SU-DHL-6 (cell line): ENCODE results near the gene KCNE1.

Source experiments
- H2AFZ ChIP-seq: fragments of 200-600 bp; sonication (generic); 2 replicates; pipeline ENCODE4 v1.6.1; 2014; ENCODE audit warnings: low read depth, mild to moderate bottlenecking, moderate library complexity, mixed read lengths, antibody characterized with exemption, low read length; ENCODE audit not compliant: severe bottlenecking
- H3F3A ChIP-seq: fragments of 200-600 bp; shearing (Covaris generic); 2 replicates; pipeline ENCODE4 v1.6.0; 2016; ENCODE audit warnings: antibody characterized with exemption, mild to moderate bottlenecking; ENCODE audit not compliant: insufficient read depth
- H3K27ac ChIP-seq: fragments of 200-600 bp; sonication (generic); 2 replicates; pipeline ENCODE4 v1.5.1; 2016; ENCODE audit warnings: low read depth, mild to moderate bottlenecking, low read length, moderate library complexity, mixed read lengths
- H3K27me3 ChIP-seq: fragments of 200-600 bp; sonication (generic), shearing (Covaris generic); 2 replicates; pipeline ENCODE4 v1.6.0; 2014; ENCODE audit warnings: mild to moderate bottlenecking, low read length
- H3K36me3 ChIP-seq: fragments of 200-600 bp; sonication (generic); 2 replicates; pipeline ENCODE4 v1.6.1; 2014; ENCODE audit warnings: mild to moderate bottlenecking, low read length, mixed read lengths
- H3K4me2 ChIP-seq: fragments of 300-600, 200-600 bp; shearing (Covaris generic), sonication (generic); 2 replicates; pipeline ENCODE4 v1.6.0; 2014; ENCODE audit warnings: low read length, low read depth, mild to moderate bottlenecking; ENCODE audit not compliant: poor library complexity, severe bottlenecking
- H3K4me3 ChIP-seq: fragments of 200-600 bp; sonication (generic); 2 replicates; pipeline ENCODE4 v1.5.1; 2014; ENCODE audit warnings: antibody characterized with exemption, low read length, mild to moderate bottlenecking, mixed read lengths; ENCODE audit not compliant: insufficient read depth, poor library complexity, severe bottlenecking
- H3K79me2 ChIP-seq: fragments of 200-600 bp; sonication (generic); 2 replicates; pipeline ENCODE4 v1.6.1; 2014; ENCODE audit warnings: mild to moderate bottlenecking, low read length, moderate library complexity; ENCODE audit not compliant: insufficient read depth
- H3K9ac ChIP-seq: fragments of 200-600 bp; sonication (generic); 2 replicates; pipeline ENCODE4 v1.7.0; 2014; ENCODE audit warnings: mild to moderate bottlenecking, low read length
- H3K9me2 ChIP-seq: fragments of 200-600 bp; sonication (generic); replicated peaks from 2 replicates; pipeline ENCODE4 v1.6.1; 2014; ENCODE audit warnings: low read length; ENCODE audit not compliant: insufficient read depth
- H3K9me3 ChIP-seq: fragments of 200-600 bp; sonication (generic); 2 replicates; pipeline ENCODE4 v1.6.1; 2014; ENCODE audit warnings: low read length, mixed read lengths; ENCODE audit not compliant: insufficient read depth
- H4K20me1 ChIP-seq: fragments of 200-600 bp; sonication (generic); 2 replicates; pipeline ENCODE4 v1.6.1; 2014; ENCODE audit warnings: low read depth, mild to moderate bottlenecking, antibody characterized with exemption, low read length, moderate library complexity, mixed read lengths
- CTCF ChIP-seq: fragments of 200-600 bp; sonication (generic); IDR thresholded peaks from one replicate; pipeline ENCODE4 v1.5.1; 2017; ENCODE audit warnings: antibody characterized with exemption, mild to moderate bottlenecking, low read length, moderate library complexity; ENCODE audit not compliant: insufficient read depth, poor library complexity, severe bottlenecking
- EZH2phosphoT487 ChIP-seq: fragments of 200-600 bp; sonication (generic), shearing (Covaris generic); conservative IDR thresholded peaks from 2 replicates; pipeline ENCODE4 v1.6.1; 2018; ENCODE audit warnings: mild to moderate bottlenecking, antibody characterized with exemption, low read length, moderate library complexity, mixed read lengths

KCNE1 gene

GRCh38 chr21:34519016-34519415 lies 7.0 kb upstream of the KCNE1 start:
- Histone ChIP-seq H2AFZ (no peak overlapping the region), H3F3A (no peaks in the 10 kb centered on the region), H3K9me2 (no peaks in the 10 kb centered on the region), H3K79me2 (no peaks in the 10 kb centered on the region), H3K27ac (no peak overlapping the region), H3K4me3 (no peak overlapping the region), H3K9me3 (no peaks in the 10 kb centered on the region), H3K9ac (no peak overlapping the region), H3K36me3 (no peaks in the 10 kb centered on the region), H3K27me3 (no peaks in the 10 kb centered on the region), H4K20me1 (no peaks in the 10 kb centered on the region), H3K4me2 (no peak overlapping the region)
- no peak for TF ChIP-seq EZH2phosphoT487
- TF ChIP-seq CTCF, result no peak

DNA sequence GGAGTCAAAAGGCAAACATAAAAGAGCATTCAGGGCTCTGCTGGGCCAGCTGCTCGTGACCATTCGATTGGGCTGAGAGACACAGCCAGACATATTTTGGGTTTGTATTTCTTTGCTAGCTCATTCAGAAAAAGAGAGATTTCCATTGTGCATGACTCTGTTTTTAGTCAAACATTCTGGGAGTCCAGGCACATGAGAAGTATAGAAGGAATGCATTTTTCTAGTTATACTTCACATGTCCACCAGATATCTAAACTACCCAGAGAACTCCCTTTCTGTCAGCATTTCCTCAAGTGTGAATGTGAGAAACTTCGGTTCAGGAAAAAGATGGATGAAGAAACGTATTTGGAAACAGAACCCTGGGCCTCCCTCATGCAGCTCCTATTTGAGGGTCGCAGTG lies 6.3 kb upstream of the KCNE1 start:
- TF ChIP-seq CTCF, result no peak
- H3K36me3 ChIP-seq, result no peaks in the 10 kb centered on the region
- no peak overlapping the region for H3K4me3 ChIP-seq
- H3K27ac ChIP-seq, result no peak overlapping the region
- H3K4me2 ChIP-seq, result no peak overlapping the region
- no peaks in the 10 kb centered on the region for H3K27me3 ChIP-seq
- no peaks in the 10 kb centered on the region for H3K79me2 ChIP-seq
- no peaks in the 10 kb centered on the region for H3F3A ChIP-seq
- H4K20me1 ChIP-seq, result no peaks in the 10 kb centered on the region
- no peak overlapping the region for H2AFZ ChIP-seq
- no peaks in the 10 kb centered on the region for H3K9me2 ChIP-seq
- H3K9ac ChIP-seq, result no peak overlapping the region
- H3K9me3 ChIP-seq, result no peaks in the 10 kb centered on the region

DNA sequence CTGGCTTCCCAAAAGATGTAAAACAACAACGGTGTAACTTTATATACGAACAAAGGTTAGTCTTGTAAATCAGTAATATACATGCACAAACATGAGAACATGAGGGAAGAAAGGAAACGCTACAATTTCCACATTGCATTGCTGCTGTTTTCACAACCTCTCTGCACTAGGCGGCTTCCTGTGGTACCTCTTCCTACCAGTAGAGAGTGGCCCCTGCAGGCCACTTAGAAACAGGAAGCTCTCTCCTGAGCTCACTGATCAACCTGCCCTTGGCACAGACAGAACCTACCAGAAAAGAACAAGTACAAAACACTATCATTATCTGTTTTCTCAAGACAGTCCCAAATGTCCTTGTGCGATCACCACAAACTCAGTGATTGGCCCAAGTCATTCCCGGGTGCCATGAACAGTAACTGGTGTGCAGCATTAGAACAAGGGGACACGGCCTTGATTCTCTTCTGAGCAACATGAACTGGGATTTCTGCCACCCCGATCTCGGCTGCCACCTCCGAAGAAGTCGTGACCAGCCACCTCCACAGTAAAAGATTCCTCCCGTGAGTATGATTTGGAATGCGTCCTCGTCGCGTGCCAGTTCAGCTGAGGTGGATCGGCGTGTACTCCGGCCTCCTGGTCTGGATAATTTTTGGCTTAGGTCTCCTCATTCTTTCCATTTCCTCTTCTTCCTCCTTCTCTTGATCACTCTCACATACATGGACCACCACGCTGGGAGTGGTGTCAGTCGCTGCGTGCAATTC lies 5.7 kb upstream of the KCNE1 start:
- H3K27me3 ChIP-seq, result no peaks in the 10 kb centered on the region
- H3K4me2 ChIP-seq, result no peak overlapping the region
- no peak overlapping the region for H3K4me3 ChIP-seq
- no peaks in the 10 kb centered on the region for H3F3A ChIP-seq
- no peak overlapping the region for H2AFZ ChIP-seq
- no peaks in the 10 kb centered on the region for H3K9me3 ChIP-seq
- no peaks in the 10 kb centered on the region for H3K9me2 ChIP-seq
- H3K36me3 ChIP-seq, result no peaks in the 10 kb centered on the region
- H3K27ac ChIP-seq, result no peak overlapping the region
- H3K79me2 ChIP-seq, result no peaks in the 10 kb centered on the region
- H3K9ac ChIP-seq, result no peak overlapping the region
- no peaks in the 10 kb centered on the region for H4K20me1 ChIP-seq
- TF ChIP-seq CTCF, result no peak
- TF ChIP-seq EZH2phosphoT487, result no peak
